K562 (cell line): Measurements from ENCODE around the gene ABCC9. TPM values are rescaled to one million over a fixed set of nuclear protein-coding genes. Genes with fewer than 3 reads are reported as not detected.

Experiments used
- ATAC-seq: fragments of 200-7000 bp; cut with Tn5 transposase; 3 replicates; pipeline ENCODE4 v1.9.1; 2020; ENCODE audit warnings: moderate library complexity
- BruUV-seq: library from RNA; stranded (reverse); fragments of 400-500 nt; replicated peaks from 2 replicates; lab custom pipeline; 2021; lab: Mats Ljungman, UMichigan
- CTCF ChIA-PET: fragments of 300-600 bp; formaldehyde crosslinking; extraction: SDS; loops from one replicate; lab custom pipeline; 2021; ENCODE audit warnings: low intra/inter-chr PET ratio; lab: Yijun Ruan, JAX
- POLR2A ChIA-PET: fragments of 300-600, 350-650 bp; sonication (Branson Sonifier 250); formaldehyde crosslinking; extraction: SDS; loops from one replicate; lab custom pipeline; 2021; ENCODE audit warnings: antibody characterized with exemption, inconsistent platforms; lab: Yijun Ruan, JAX
- DNase-seq, 4 experiments: peaks; one replicate each; pipeline versions ENCODE4 v3.0.0 to v3.0.0-alpha.2; 2011 to 2018; ENCODE audit warnings: low spot score in 3 of 4, mixed read lengths in 3 of 4; ENCODE audit errors: extremely low read depth in 1 of 4
- FAIRE-seq: peaks from 2 replicates; lab custom pipeline; 2011; peaks lifted over from hg19 to GRCh38; lab: Jason Lieb, UNC
- H2AFZ ChIP-seq: 2 replicates; pipeline ENCODE4 v1.6.0; 2011; ENCODE audit warnings: low read depth, low read length, control low read depth, inconsistent platforms
- H3K27ac ChIP-seq: fragments of 200-600 bp; 3 replicates; pipeline ENCODE4 v1.8.0; 2011; ENCODE audit warnings: low read depth, mild to moderate bottlenecking, control low read depth, inconsistent platforms, low read length, moderate library complexity, mixed read lengths; ENCODE audit errors: extremely low read depth
- H3K27me3 ChIP-seq, 2 experiments: fragments of 300-600 bp in 1 of 2; 2 replicates in 1 of 2; 3 replicates in 1 of 2; pipeline versions ENCODE4 v1.6.0 to v1.8.0; 2011; ENCODE audit warnings: inconsistent platforms in 2 of 2, low read length in 2 of 2, mild to moderate bottlenecking in 1 of 2, mixed read lengths in 1 of 2, moderate library complexity in 1 of 2; ENCODE audit not compliant: control insufficient read depth in 2 of 2, insufficient read depth in 2 of 2
- H3K36me3 ChIP-seq: fragments of 300-600 bp; 3 replicates; pipeline ENCODE4 v1.8.0; 2011; ENCODE audit warnings: mild to moderate bottlenecking, low read length, inconsistent platforms; ENCODE audit not compliant: control insufficient read depth, insufficient read depth
- H3K4me1 ChIP-seq, 2 experiments: fragments of 200-600 bp in 1 of 2; replicated peaks in 1 of 2; 2 replicates in 1 of 2; 3 replicates in 1 of 2; pipeline versions ENCODE4 v1.5.1 to v1.8.0; 2011; ENCODE audit warnings: inconsistent platforms in 2 of 2, low read length in 2 of 2, mild to moderate bottlenecking in 1 of 2, mixed read lengths in 1 of 2, moderate library complexity in 1 of 2; ENCODE audit not compliant: control insufficient read depth in 2 of 2, insufficient read depth in 2 of 2
- H3K4me2 ChIP-seq: 2 replicates; pipeline ENCODE4 v1.6.1; 2011; ENCODE audit warnings: low read length, control low read depth, inconsistent platforms, mixed read lengths; ENCODE audit not compliant: insufficient read depth
- H3K4me3 ChIP-seq: fragments of 200-600 bp; sonication (generic), shearing (Covaris generic); 2 replicates; pipeline ENCODE4 v1.5.1; 2016; ENCODE audit warnings: control low read depth, inconsistent platforms
- H3K79me2 ChIP-seq: fragments of 200-600 bp; 3 replicates; pipeline ENCODE4 v1.8.0; 2011; ENCODE audit warnings: low read length, inconsistent platforms; ENCODE audit not compliant: control insufficient read depth, insufficient read depth
- H3K9ac ChIP-seq, 2 experiments: 2 replicates each; pipeline versions ENCODE4 v1.6.0 to v1.6.1; 2011; ENCODE audit warnings: low read depth in 2 of 2, low read length in 2 of 2, control low read depth in 1 of 2, inconsistent platforms in 1 of 2, mild to moderate bottlenecking in 1 of 2, mixed read lengths in 1 of 2; ENCODE audit not compliant: insufficient read depth in 1 of 2
- H3K9me1 ChIP-seq: one replicate; pipeline ENCODE4 v1.6.0; 2011; ENCODE audit warnings: inconsistent platforms, mild to moderate bottlenecking, low read length, moderate library complexity; ENCODE audit not compliant: control insufficient read depth, insufficient read depth
- H3K9me3 ChIP-seq: replicated peaks from 2 replicates; pipeline ENCODE4 v1.5.1; 2011; ENCODE audit warnings: low read depth, low read length, inconsistent platforms; ENCODE audit not compliant: control insufficient read depth, insufficient read depth
- H4K20me1 ChIP-seq: replicated peaks from 2 replicates; pipeline ENCODE4 v1.6.1; 2011; ENCODE audit warnings: low read length, inconsistent platforms, mixed read lengths; ENCODE audit not compliant: control insufficient read depth, insufficient read depth
- JUNB ChIP-seq: fragments of 450-650 bp; formaldehyde crosslinking; conservative IDR thresholded peaks from 2 replicates; pipeline ENCODE4 v1.4.0; 2020; ENCODE audit warnings: mild to moderate bottlenecking
- MTF1 ChIP-seq: fragments of 250-450 bp; sonication (Bioruptor Pico); IDR thresholded peaks from 2 replicates; pipeline ENCODE4 v1.9.0; 2021; ENCODE audit warnings: moderate library complexity, mild to moderate bottlenecking, inconsistent platforms, borderline replicate concordance
- NFIC ChIP-seq: fragments of 450-650 bp; IDR thresholded peaks from 2 replicates; pipeline ENCODE4 v1.6.1; 2017; ENCODE audit warnings: mild to moderate bottlenecking, inconsistent platforms
- NFXL1 ChIP-seq: fragments of 450-650 bp; formaldehyde crosslinking; IDR thresholded peaks from 2 replicates; pipeline ENCODE4 v1.4.0; 2021; ENCODE audit warnings: mild to moderate bottlenecking
- ZBTB26 ChIP-seq: fragments of 450-650 bp; formaldehyde crosslinking; IDR thresholded peaks from 2 replicates; pipeline ENCODE4 v1.4.0; 2022; ENCODE audit warnings: missing genetic modification characterization
- WGBS: fragments of 100-300 bp; shearing (Covaris generic); methylation state at CpG from one replicate; pipeline ENCODE4 v1.1.6; 2016; ENCODE audit warnings: low coverage, mixed read lengths; ENCODE audit not compliant: insufficient coverage; ENCODE audit errors: missing lambda C conversion rate; 5-methylcytosine and 5-hydroxymethylcytosine counted together
- in situ Hi-C: fragments of 300-500 bp; cut with MboI; formaldehyde crosslinking; loops from 4 replicates; pipeline ENCODE4 v1.15.0; 2018; ENCODE audit warnings: inconsistent platforms, mixed read lengths
- intact Hi-C: fragments of 100-400 bp; cut with micrococcal nuclease; formaldehyde crosslinking; loops from 2 replicates; pipeline ENCODE4 v1.14.2; 2022
- polyA plus RNA-seq, 8 experiments: library from polyadenylated mRNA; depleted of rRNA in 4 of 8; stranded (reverse) in 5 of 8; unstranded in 3 of 8; fragments of >200 nt; fragmentation: Nextera tagmentation in 2 of 8; fragmentation: Illumina TruSeq in 1 of 8; extraction: Ambion mirVana in 2 of 8; extraction: Trizol in 1 of 8; gene quantifications; 2 replicates each; pipeline versions ENCODE4 v1.2.1 to v1.2.3, GENCODE V29; 2011 to 2014; ENCODE audit warnings: inconsistent platforms in 1 of 8, missing spikeins in 1 of 8
- total RNA-seq, 7 experiments: library from RNA; depleted of rRNA in 6 of 7; stranded (reverse); fragments of >200 nt in 6 of 7; fragmentation: Illumina TruSeq in 2 of 7; extraction: Trizol in 2 of 7; gene quantifications; 2 replicates each; pipeline versions ENCODE4 v1.2.1 to v1.2.3, GENCODE V29; 2011 to 2021; ENCODE audit warnings: low replicate concordance in 1 of 7

ABCC9 gene
- total and polyA plus RNA-seq, 9 of the 15 experiments (the other 6 are each of a cell fraction or from before 2014, with no cell fraction given): 0.05 to 0.40 (median 0.18) TPM

GRCh38 chr12:21771311-21771710 is 169.9 kb downstream of the ABCC9 start:
- 8% methylated on average over 1 of the region's 1 CpG for WGBS

More at GRCh38 chr12:21771311-21771710, 169.9 kb downstream of the ABCC9 start:
- ChIA-PET CTCF (no interaction called here), POLR2A (no interaction called here)
- BruUV-seq: no TSS peak
- Histone ChIP-seq H3K79me2 (peaks cover 5% of the 10 kb centered on the region; the same call in 2 of the 3 replicates), H3K9me3 (no peaks in the 10 kb centered on the region), H3K27me3 (no peaks in the 10 kb centered on the region; a peak in 1 of 5 replicates), H3K9me1 (no peaks in the 10 kb centered on the region), H3K4me2 (no peak overlapping the region), H3K4me1 (peaks cover 0 to 8% of the 10 kb centered on the region in 2 experiments; a peak in 3 of 5 replicates), H3K27ac (no peak overlapping the region), H4K20me1 (no peaks in the 10 kb centered on the region), H3K9ac (no peak overlapping the region), H2AFZ (no peak overlapping the region), H3K36me3 (no peaks in the 10 kb centered on the region; the same call in 2 of the 3 replicates), H3K4me3 (no peak overlapping the region)
- intact Hi-C loops (loop anchor here (5.0 kb wide), 1 partner anchor 216 kb away; no protein-coding TSS in a partner anchor), in situ Hi-C loops (no loop called here)
- ATAC-seq (no peak), FAIRE-seq (no peak), DNase-seq (no peak)
- TF ChIP-seq JUNB (no peak), MTF1 (no peak), ZBTB26 (CRISPR knock-in tag) (no peak), NFIC (no peak), NFXL1 (CRISPR knock-in tag) (no peak)
